NCI-H187 treated with DMSO at 0.1 percent for 48 hours (cell line): Measurements from ENCODE around the gene XRN2.

Source experiments
- DNase-seq: peaks from one replicate; lab custom pipeline; 2025; lab: John Stamatoyannopoulos, UW

XRN2 gene

GRCh38 chr20:21294755-21295154, 8.4 kb upstream of the XRN2 start:
- DNase-seq: no peak

GRCh38 chr20:21301940-21302663, 1.0 kb upstream of the XRN2 start:
- no peak for DNase-seq

- no peak for DNase-seq
Observed at GRCh38 chr20:21302664-21303060, 469 bp upstream of the XRN2 start.

GRCh38 chr20:21303872-21304586, 898 bp downstream of the XRN2 start:
- DNase-seq: no peak

GRCh38 chr20:21308340-21308739, 5.2 kb downstream of the XRN2 start:
- no peak for DNase-seq

- no peak for DNase-seq
Observed at GRCh38 chr20:21309678-21310467, 6.7 kb downstream of the XRN2 start.

- no peak for DNase-seq
Observed at GRCh38 chr20:21312813-21313474, 9.8 kb downstream of the XRN2 start.

GRCh38 chr20:21315138-21315537, 12.0 kb downstream of the XRN2 start:
- DNase-seq: no peak

- no peak for DNase-seq
Observed at GRCh38 chr20:21322083-21322710, 19.1 kb downstream of the XRN2 start.

- DNase-seq: no peak
Observed at GRCh38 chr20:21322921-21323331, 19.8 kb downstream of the XRN2 start.

GRCh38 chr20:21323640-21324039, 20.5 kb downstream of the XRN2 start:
- DNase-seq: no peak

GRCh38 chr20:21324126-21324525, 21.0 kb downstream of the XRN2 start:
- no peak for DNase-seq

GRCh38 chr20:21325296-21325695, 22.2 kb downstream of the XRN2 start:
- no peak for DNase-seq

- no peak for DNase-seq
Observed at GRCh38 chr20:21326700-21327099, 23.6 kb downstream of the XRN2 start.

- DNase-seq: no peak
Observed at GRCh38 chr20:21336455-21337151, 33.5 kb downstream of the XRN2 start.

- no peak for DNase-seq
Observed at GRCh38 chr20:21338291-21338690, 35.2 kb downstream of the XRN2 start.

GRCh38 chr20:21339499-21339898, 36.4 kb downstream of the XRN2 start:
- DNase-seq: no peak

- no peak for DNase-seq
Observed at GRCh38 chr20:21340991-21341697, 38.0 kb downstream of the XRN2 start.

- no peak for DNase-seq
Observed at GRCh38 chr20:21342656-21343345, 39.7 kb downstream of the XRN2 start.
